ENCODE data around the gene SMARCAL1. TPM values are rescaled to one million over a fixed set of nuclear protein-coding genes. Genes with fewer than 3 reads are reported as not detected.
"Not testable (repeated sequence)": the region's sequence is repeated elsewhere in the genome, so short reads cannot be mapped to it uniquely, and the experiment has no call there.

Gene SMARCAL1
- total RNA-seq, 1 donor from 2014 or later: 23.6 TPM

DNA sequence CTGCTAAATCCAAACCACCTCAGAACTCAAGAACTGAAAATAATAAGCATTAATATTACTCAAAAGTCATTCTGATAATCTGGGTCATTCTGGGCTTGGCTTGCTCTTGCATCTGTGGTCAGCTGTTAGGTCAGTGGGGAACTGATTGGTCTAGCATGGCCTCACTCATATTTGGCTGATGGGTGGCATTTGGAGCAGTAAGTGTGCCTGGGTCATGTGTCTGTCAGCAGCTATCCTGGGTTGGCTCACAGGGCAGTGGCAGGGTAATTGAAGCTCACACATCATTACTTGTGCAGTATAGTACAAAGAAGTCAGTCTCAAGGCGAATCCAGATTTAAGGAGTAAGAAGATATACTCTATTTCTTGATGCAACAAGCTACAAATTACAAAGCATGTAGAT lies 95.9 kb downstream of the SMARCAL1 start:
- Mint-ChIP-seq H3K27ac (ENCODE audit: unreplicated experiment) (no peak overlapping the region), H3K4me3 (ENCODE audit: unreplicated experiment) (no peak overlapping the region)

DNA sequence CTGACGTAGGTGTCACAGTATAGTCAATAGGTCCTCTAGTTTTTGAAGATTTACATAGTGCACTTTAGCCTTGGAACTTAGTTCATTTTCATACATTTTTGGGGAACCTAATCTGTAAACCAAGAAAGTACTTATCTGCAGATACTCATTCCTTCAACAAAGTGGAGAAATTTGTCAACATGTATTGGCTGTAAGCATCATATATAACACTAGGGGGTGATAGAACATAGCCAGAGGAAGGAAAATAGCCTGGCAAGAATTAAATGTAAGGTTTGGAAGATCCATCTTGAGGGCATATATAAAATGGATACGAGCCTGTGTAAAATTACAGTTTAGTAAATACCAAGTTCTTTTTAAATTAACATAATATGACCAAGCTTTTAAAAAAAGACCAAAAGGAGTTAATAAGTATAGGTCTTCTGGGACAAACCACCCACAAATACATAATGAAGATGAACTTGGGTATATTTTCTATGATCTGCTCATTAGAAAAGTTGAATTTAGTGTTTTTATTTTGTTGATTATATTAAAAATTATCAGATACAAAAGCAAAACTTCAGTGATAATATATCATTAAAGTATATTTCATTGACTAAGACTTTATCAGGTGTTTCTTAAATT lies 104.6 kb downstream of the SMARCAL1 start:
- Mint-ChIP-seq H3K9me3 (ENCODE audit: unreplicated experiment) (no peaks in the 10 kb centered on the region), H3K4me1 (ENCODE audit: unreplicated experiment) (peaks cover 17% of the 10 kb centered on the region), H3K36me3 (ENCODE audit: unreplicated experiment) (no peaks in the 10 kb centered on the region), H3K4me3 (ENCODE audit: unreplicated experiment) (no peak overlapping the region), H3K27ac (ENCODE audit: unreplicated experiment) (no peak overlapping the region), H3K27me3 (ENCODE audit: unreplicated experiment) (no peaks in the 10 kb centered on the region)
- no peak for DNase-seq (ENCODE audit: extremely low spot score, unreplicated experiment)
- TF ChIP-seq, protein P1, sequence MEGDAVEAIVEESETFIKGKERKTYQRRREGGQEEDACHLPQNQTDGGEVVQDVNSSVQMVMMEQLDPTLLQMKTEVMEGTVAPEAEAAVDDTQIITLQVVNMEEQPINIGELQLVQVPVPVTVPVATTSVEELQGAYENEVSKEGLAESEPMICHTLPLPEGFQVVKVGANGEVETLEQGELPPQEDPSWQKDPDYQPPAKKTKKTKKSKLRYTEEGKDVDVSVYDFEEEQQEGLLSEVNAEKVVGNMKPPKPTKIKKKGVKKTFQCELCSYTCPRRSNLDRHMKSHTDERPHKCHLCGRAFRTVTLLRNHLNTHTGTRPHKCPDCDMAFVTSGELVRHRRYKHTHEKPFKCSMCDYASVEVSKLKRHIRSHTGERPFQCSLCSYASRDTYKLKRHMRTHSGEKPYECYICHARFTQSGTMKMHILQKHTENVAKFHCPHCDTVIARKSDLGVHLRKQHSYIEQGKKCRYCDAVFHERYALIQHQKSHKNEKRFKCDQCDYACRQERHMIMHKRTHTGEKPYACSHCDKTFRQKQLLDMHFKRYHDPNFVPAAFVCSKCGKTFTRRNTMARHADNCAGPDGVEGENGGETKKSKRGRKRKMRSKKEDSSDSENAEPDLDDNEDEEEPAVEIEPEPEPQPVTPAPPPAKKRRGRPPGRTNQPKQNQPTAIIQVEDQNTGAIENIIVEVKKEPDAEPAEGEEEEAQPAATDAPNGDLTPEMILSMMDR (IDR thresholded peaks at IDR 0.05): peak; percentile 84

More for the DNA sequence above, 95.9 kb downstream of the SMARCAL1 start:
- no peak for DNase-seq (ENCODE audit: extremely low spot score, unreplicated experiment)
- Mint-ChIP-seq H3K4me1 (ENCODE audit: unreplicated experiment) (peaks cover 4% of the 10 kb centered on the region), H3K9me3 (ENCODE audit: unreplicated experiment) (no peaks in the 10 kb centered on the region), H3K27me3 (ENCODE audit: unreplicated experiment) (no peaks in the 10 kb centered on the region), H3K36me3 (ENCODE audit: unreplicated experiment) (peaks cover 34% of the 10 kb centered on the region)
- TF ChIP-seq, protein P1 (IDR thresholded peaks at IDR 0.05): no peak

DNA sequence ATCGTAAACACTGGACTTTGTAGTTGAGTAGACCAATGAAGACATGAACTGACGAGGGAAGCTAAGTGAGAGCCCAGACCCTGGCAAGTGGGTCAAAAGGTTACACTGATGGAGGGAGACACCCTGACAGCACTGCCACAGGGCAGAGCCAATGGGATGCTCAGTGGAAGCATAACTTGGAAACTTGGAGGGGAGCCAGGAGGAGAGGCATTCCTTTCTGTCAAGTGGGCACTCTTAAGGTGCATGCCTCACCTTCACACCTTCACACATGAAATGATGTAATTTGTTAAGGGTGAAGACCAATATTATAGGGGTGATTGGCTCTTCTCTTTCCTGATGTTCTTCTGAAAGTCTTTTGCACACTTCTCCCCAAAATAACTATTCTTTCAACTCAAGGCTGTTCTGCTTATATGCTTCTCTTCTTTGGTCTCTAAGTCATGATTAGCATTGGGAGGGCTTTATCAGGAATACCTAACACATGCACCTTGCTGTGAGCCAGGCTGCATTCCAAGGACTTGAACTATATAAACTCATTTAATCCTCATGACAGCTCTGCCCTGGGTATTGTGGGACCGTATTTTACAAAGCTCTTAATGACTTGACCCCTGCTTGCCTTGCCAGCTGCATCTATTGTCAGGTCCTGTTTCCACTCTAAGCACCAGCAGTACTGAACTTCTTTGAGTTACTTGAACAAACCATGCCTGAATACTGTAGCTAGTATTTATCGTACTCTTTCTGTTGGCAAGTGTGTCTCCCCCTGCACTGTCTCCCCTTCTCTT lies 105.4 kb downstream of the SMARCAL1 start:
- no peak for DNase-seq (ENCODE audit: extremely low spot score, unreplicated experiment)
- Mint-ChIP-seq H3K36me3 (ENCODE audit: unreplicated experiment) (peaks cover 4% of the 10 kb centered on the region), H3K4me1 (ENCODE audit: unreplicated experiment) (peaks cover 17% of the 10 kb centered on the region), H3K9me3 (ENCODE audit: unreplicated experiment) (no peaks in the 10 kb centered on the region), H3K27ac (ENCODE audit: unreplicated experiment) (no peak overlapping the region), H3K4me3 (ENCODE audit: unreplicated experiment) (no peak overlapping the region), H3K27me3 (ENCODE audit: unreplicated experiment) (no peaks in the 10 kb centered on the region)
- TF ChIP-seq, protein P1 (IDR thresholded peaks at IDR 0.05): no peak

DNA sequence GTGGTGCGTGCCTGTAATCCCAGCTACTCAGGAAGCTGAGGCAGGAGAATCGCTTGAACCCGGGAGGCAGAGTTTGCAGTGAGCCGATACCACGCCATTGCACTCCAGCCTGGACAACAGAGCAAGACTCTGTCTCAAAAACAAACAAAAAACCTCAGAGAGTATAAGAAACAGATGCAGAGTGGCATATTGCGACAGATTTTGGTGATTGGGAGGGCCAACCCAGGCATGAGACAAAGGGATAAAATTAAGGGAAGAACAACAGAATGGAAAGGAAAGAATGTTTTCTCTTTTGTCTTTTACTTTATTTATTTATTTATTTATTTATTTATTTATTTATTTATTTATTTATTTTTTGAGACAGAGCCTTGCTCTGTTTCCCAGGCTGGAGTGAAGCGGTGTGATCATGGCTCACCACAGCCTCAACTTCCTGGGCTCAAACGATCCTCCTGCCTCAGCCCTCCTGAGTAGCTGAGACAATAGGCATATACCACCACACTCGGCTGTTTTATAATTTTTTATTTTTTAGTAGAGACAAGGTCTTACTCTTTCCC lies 106.4 kb downstream of the SMARCAL1 start:
- not testable (repeated sequence) for H3K36me3 Mint-ChIP-seq (ENCODE audit: unreplicated experiment); DNase-seq (ENCODE audit: extremely low spot score, unreplicated experiment); H3K4me3 Mint-ChIP-seq (ENCODE audit: unreplicated experiment); H3K27me3 Mint-ChIP-seq (ENCODE audit: unreplicated experiment); H3K9me3 Mint-ChIP-seq (ENCODE audit: unreplicated experiment)
- peak overlapping the region; percentile 35 for H3K27ac Mint-ChIP-seq (ENCODE audit: unreplicated experiment)
- peaks cover 17% of the 10 kb centered on the region for H3K4me1 Mint-ChIP-seq (ENCODE audit: unreplicated experiment)

DNA sequence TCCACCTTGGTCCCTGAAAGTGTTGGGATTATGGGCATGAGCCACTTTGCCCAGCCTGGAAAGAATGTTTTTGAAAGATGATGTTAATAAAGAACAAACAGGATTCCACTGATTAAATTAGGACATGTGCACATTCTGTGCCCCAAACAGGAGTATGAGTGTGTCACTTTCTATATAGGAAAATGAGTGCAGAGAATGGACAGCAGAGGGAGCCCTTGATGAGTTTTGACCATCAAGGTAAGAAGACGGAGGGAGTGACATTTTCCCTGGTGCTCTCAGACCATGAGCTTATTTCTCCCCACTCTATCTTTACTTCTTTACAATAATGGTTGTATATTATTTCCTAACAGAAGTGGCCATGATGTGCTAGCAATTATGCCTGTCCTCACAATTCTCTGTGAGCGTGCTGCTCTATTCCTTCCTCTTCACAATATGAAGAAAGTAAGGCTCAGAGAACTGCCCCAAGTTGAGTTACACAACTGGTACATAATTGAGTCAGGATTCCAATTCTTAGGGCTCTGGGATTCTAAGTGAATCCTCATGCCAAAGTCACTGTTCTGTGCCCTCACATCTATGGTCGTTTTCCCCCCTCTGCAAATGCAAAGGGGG lies 107.0 kb downstream of the SMARCAL1 start:
- H3K36me3 Mint-ChIP-seq (ENCODE audit: unreplicated experiment): peaks cover 4% of the 10 kb centered on the region
- H3K4me3 Mint-ChIP-seq (ENCODE audit: unreplicated experiment): no peak overlapping the region
- TF ChIP-seq, protein P1 (IDR thresholded peaks at IDR 0.05): peak; percentile 89
- H3K4me1 Mint-ChIP-seq (ENCODE audit: unreplicated experiment): peaks cover 17% of the 10 kb centered on the region
- H3K9me3 Mint-ChIP-seq (ENCODE audit: unreplicated experiment): peaks cover 6% of the 10 kb centered on the region
- no peaks in the 10 kb centered on the region for H3K27me3 Mint-ChIP-seq (ENCODE audit: unreplicated experiment)
- DNase-seq (ENCODE audit: extremely low spot score, unreplicated experiment): no peak
- H3K27ac Mint-ChIP-seq (ENCODE audit: unreplicated experiment): peak overlapping the region; percentile 47

Data from osteocyte (in vitro differentiated cells).